Left colon (tissue), 2 donors: ENCODE measurements around the gene TPCN2. TPM values are rescaled to one million over a fixed set of nuclear protein-coding genes. Genes with fewer than 3 reads are reported as not detected.
"Not testable (repeated sequence)": the region's sequence is repeated elsewhere in the genome, so short reads cannot be mapped to it uniquely, and the experiment has no call there.

Experiments used
- ATAC-seq: fragments of 200-7000 bp; cut with Tn5 transposase; one replicate; pipeline ENCODE4 v1.9.1; 2020; ENCODE audit warnings: mild to moderate bottlenecking, moderate library complexity
- DNase-seq, 2 donors: peaks; one replicate each; pipeline ENCODE4 v3.0.0-alpha.2; 2020
- intact Hi-C, 2 donors: fragments of 100-400 bp; cut with DNase I in 1 of 2; cut with micrococcal nuclease in 1 of 2; formaldehyde crosslinking; loops; one replicate each; pipeline versions ENCODE4 v1.11.2 to v1.14.0; 2022; cut with DNase I, micrococcal nuclease
- total RNA-seq, 2 donors: library from RNA; stranded (reverse); fragmentation: NEBNext Ultra II Directional; extraction: Animal tissue kit (Norgen Biotek cat#: 25700); gene quantifications; one replicate each; pipeline ENCODE4 v1.2.1, GENCODE V29; 2021
- donor health status: DM: no; HTN: no; CAD: no.
- donor health status: DM: yes; HTN: yes; CAD: no.

TPCN2 gene
- total RNA-seq, 2 donors from 2014 or later: 17.1 to 17.6 TPM

GRCh38 chr11:69126286-69126685, 77.6 kb downstream of the TPCN2 start:
- intact Hi-C loops: no loop called here
- ATAC-seq: no peak
- no peak for DNase-seq

- intact Hi-C loops: no loop called here
- DNase-seq: no peak
- ATAC-seq: no peak
Measured at GRCh38 chr11:69127081-69127850, 78.5 kb downstream of the TPCN2 start.

GRCh38 chr11:69127884-69128283, 79.2 kb downstream of the TPCN2 start:
- DNase-seq: no peak

DNA sequence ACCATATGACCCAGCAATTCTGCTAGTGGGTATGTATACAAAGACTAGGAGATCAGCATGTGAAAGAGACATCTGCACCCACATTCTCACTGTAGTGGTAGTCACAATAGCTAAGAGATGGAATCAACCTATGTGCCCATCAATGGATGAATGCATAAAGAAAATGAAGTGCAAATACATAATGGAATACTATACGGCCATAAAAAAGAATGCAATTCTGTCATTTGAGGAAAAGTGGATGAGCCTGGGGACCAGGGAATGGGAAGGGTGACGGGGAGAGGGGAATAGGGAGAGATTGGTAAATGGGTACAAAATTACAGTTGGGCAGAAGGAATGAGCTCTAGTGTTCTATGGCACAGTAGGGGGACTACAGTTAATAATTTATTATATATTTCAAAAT, 80.3 kb downstream of the TPCN2 start:
- DNase-seq (no peak), ATAC-seq (no peak)
- intact Hi-C loops: no loop called here

More at GRCh38 chr11:69127884-69128283, 79.2 kb downstream of the TPCN2 start:
- ATAC-seq: no peak
- intact Hi-C loops: no loop called here

- ATAC-seq: no peak
- intact Hi-C loops: no loop called here
- DNase-seq: no peak
Measured at GRCh38 chr11:69129647-69130046, 80.9 kb downstream of the TPCN2 start.

GRCh38 chr11:69130654-69131053, 81.9 kb downstream of the TPCN2 start:
- ATAC-seq (no peak), DNase-seq (no peak)
- intact Hi-C loops: no loop called here

- ATAC-seq (peak; percentile 29), DNase-seq (no peak)
- intact Hi-C loops: no loop called here
Measured at GRCh38 chr11:69131121-69131566, 82.4 kb downstream of the TPCN2 start.

- intact Hi-C loops: no loop called here
- peak; percentile 67 to 84 for DNase-seq
- peak; percentile 98 for ATAC-seq
Measured at GRCh38 chr11:69131644-69132300, 83.0 kb downstream of the TPCN2 start.

DNA sequence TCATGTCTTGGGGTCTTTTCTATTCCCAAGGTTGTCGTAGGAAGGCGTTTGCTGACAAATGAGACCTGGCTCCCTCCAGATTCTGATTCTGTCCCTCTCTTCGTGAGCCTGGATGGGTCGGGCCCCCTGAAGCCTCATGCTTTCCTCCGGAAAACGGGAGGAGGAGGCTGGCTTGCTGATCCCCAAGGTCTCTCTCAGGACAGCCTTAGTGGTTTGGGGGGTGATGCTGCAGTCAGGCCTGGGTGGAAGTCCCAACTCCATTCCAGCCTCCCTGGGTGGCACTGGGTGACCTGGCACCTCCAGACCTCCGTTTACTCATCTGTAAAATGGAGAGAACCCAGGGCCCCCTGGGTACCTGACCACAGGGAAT, 83.6 kb downstream of the TPCN2 start:
- ATAC-seq: no peak
- intact Hi-C loops: no loop called here
- DNase-seq: no peak

DNA sequence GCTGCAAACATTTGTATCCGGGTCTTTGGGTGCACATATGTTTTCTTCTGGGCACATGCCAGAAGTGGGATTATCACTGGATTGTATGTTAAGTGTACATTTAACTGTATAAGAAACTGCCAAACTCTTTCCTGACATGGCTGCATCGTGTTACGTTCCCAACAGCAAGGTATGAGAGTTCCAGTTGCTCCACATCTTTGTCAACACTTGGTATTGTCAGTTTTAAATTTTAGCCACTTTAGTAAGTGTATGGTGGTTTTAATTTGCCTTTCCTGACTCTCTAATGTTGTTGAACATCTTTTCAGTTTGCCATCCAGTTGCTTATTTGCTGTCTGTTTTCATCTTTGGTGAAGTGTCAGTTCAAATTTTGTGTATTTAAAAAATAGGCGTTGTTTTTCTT, 84.5 kb downstream of the TPCN2 start:
- ATAC-seq (no peak), DNase-seq (no peak)
- intact Hi-C loops: no loop called here

GRCh38 chr11:69134182-69134581, 85.5 kb downstream of the TPCN2 start:
- DNase-seq, ATAC-seq, intact Hi-C loops: not testable (repeated sequence)

- intact Hi-C loops: no loop called here
- DNase-seq: no peak
- no peak for ATAC-seq
Measured at GRCh38 chr11:69134957-69135356, 86.2 kb downstream of the TPCN2 start.

- intact Hi-C loops: no loop called here
- no peak for DNase-seq
- no peak for ATAC-seq
Measured at GRCh38 chr11:69135420-69136363, 87.0 kb downstream of the TPCN2 start.

DNA sequence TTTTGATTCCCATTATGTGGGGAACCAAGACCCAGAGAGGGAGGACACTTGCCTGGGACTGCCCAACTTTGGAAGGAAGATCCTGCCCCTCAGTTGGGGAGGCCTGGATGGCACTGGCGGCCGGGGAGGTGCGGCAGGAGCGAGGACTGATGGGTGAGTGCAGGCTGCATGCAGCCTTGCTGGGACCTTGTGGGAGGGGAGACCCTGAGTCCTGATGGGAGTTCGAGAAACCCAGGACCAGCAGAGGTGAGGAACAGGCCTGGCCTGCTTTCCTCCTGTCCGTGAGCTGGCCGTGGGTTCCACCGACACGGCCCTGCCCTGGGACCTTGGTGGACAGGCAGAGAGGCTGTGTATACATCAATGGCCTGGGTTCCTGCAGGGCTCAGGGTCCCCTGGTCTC, 87.7 kb downstream of the TPCN2 start:
- no peak for DNase-seq
- intact Hi-C loops: no loop called here
- no peak for ATAC-seq

- ATAC-seq (peak; percentile 77), DNase-seq (no peak)
- intact Hi-C loops: no loop called here
Measured at GRCh38 chr11:69137151-69137844, 88.6 kb downstream of the TPCN2 start.

DNA sequence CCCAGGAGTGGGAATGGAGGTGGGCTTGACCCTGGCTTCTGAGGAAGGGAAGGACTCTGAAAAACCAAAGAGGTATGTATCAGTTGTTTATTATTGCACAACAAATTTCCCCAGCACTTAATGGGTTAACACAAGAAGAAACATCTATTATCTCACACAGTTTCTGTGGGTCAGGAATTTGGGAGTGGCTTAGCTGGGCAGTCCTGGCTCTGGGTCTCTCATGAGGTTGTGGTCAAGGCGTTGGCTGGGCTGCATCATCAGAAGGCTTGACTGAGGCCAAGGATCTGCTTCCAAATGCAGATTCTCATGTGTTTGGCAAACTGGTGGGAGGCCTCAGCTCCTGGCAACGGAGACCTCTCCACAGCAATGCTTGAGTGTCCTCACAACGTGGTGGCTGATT, 89.5 kb downstream of the TPCN2 start:
- no peak for DNase-seq
- intact Hi-C loops: no loop called here

DNA sequence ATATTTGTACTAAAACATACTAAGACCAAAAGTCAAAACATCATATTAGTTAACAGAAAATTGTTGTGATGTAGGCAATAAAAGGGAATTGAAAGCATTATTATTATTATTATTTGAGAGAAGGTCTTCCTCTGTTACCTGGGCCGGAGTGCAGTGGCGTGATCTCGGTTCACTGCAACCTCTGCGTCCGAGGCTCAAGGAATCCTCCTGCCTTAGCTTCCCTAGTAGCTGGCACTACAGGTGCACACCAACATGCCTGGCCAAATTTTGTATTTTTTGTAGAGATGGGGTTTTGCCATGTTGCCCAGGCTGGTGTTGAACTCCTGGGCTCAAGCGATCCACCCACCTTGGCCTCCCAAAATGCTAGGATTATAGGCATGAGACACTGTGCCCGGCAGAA, 91.4 kb downstream of the TPCN2 start:
- ATAC-seq, intact Hi-C loops, DNase-seq: not testable (repeated sequence)

More for the DNA sequence above, 89.5 kb downstream of the TPCN2 start:
- ATAC-seq: no peak

- DNase-seq (peak in 1 of 2 donors; percentile 21), ATAC-seq (peak; percentile 76)
- intact Hi-C loops: no loop called here
Measured at GRCh38 chr11:69140635-69141034, 91.9 kb downstream of the TPCN2 start.

DNA sequence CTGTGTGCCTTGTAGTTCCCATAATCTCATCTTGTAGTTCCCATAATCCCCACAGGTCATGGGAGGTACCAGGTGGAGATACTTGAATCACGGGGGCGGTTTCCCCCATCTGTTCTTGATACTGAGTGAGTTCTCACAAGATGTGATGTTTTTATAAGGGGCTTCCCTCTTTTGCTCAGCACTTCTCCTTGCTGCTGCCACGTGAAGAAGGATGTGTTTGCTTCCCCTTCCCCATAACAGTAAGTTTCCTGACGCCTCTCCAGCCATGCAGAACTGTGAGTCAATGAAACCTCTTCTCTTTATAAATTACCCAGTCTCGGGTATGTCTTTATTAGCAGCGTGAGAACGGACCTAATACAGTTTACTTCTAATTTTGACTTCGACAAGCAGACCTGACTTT, 93.0 kb downstream of the TPCN2 start:
- intact Hi-C loops: no loop called here
- DNase-seq (no peak), ATAC-seq (no peak)
